Omental fat pad (tissue), 4 donors: ENCODE measurements around the gene FAM221A. TPM values are rescaled to one million over a fixed set of nuclear protein-coding genes. Genes with fewer than 3 reads are reported as not detected.
"Not testable (repeated sequence)": the region's sequence is repeated elsewhere in the genome, so short reads cannot be mapped to it uniquely, and the experiment has no call there.

Experiments used
- ATAC-seq: fragments of 150-250 bp; one replicate; pipeline ENCODE4 v1.9.1; 2016; ENCODE audit warnings: mild to moderate bottlenecking, moderate library complexity; ENCODE audit not compliant: low FRiP score
- DNase-seq: peaks from one replicate; pipeline ENCODE4 v3.0.0-alpha.2; 2019; ENCODE audit warnings: low spot score
- total RNA-seq, 4 donors: library from RNA; depleted of rRNA; stranded (reverse); fragments of >200 nt; gene quantifications; one replicate each; pipeline ENCODE4 v1.1.0, GENCODE V29; 2016
- TF ChIP-seq, protein P1 (sequence below), 3 donors: fragments of 450-650 bp; IDR thresholded peaks; one replicate each; pipeline ENCODE4 v1.5.1; 2016 to 2017; ENCODE audit warnings: antibody characterized with exemption in 3 of 3, mild to moderate bottlenecking in 3 of 3, moderate library complexity in 2 of 3

Gene FAM221A
- total RNA-seq, 4 donors from 2014 or later = 8.5 to 18.3 (median 13.8) TPM

DNA sequence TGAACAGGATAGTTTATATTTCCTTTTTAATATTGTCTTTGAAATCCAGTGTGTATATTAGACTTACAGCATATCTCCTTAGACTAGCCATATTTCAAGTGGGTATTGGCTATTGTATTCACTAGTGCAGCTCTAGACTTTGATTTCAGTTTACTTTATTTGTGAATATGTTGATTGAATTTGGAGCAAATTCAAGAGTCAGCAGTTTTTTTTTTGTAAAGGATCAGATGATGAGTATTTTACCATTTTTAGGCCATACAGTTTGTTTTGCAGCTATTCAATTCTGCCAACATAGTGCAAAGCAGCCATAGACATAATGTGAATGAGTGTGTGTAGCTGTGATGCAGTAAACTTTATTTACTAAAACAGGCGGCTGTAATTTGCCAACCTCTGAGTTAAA, 34.6 kb downstream of the FAM221A start:
- ATAC-seq = no peak
- TF ChIP-seq, protein P1, sequence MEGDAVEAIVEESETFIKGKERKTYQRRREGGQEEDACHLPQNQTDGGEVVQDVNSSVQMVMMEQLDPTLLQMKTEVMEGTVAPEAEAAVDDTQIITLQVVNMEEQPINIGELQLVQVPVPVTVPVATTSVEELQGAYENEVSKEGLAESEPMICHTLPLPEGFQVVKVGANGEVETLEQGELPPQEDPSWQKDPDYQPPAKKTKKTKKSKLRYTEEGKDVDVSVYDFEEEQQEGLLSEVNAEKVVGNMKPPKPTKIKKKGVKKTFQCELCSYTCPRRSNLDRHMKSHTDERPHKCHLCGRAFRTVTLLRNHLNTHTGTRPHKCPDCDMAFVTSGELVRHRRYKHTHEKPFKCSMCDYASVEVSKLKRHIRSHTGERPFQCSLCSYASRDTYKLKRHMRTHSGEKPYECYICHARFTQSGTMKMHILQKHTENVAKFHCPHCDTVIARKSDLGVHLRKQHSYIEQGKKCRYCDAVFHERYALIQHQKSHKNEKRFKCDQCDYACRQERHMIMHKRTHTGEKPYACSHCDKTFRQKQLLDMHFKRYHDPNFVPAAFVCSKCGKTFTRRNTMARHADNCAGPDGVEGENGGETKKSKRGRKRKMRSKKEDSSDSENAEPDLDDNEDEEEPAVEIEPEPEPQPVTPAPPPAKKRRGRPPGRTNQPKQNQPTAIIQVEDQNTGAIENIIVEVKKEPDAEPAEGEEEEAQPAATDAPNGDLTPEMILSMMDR (IDR thresholded peaks at IDR 0.05) = no peak
- no peak for DNase-seq

DNA sequence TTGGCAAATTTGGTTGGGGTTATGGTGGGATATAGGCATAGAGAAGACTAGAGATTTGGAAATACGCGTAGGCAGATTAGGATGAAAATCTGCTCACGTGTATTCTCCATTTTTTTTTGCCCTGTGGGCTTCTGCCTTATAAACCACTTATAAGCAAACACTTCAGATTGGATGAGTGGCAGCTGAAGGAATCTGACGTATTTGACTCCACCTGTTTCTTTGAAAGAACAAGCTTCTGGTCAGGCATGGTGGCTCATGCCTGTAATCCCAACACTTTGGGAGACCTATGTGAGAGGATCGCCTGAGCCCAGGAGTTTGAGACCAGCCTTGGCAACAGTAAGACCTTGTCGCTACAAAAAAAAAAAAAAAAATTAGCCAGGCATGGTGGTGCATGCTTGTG, 35.1 kb downstream of the FAM221A start:
- TF ChIP-seq, protein P1 (IDR thresholded peaks at IDR 0.05) = no peak
- ATAC-seq (no peak), DNase-seq (no peak)

DNA sequence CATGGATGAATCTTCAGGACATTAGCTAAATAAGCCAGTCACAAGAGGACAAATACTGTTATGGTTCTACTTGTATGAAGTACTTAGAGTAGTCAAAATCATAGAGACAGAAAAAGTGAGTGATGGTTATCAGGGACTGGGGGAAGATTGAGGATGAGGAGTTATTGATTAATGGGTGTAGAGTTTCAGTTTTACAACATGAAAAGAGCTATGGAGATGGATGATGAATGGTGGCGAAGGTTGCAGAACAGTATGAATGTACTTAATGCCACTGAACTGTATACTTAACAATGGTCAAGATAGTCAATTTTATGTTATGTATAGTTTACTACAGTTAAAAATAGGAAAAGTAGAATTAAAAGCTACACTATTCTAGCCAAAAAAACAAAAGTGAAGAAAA, 37.8 kb downstream of the FAM221A start:
- TF ChIP-seq, protein P1 (IDR thresholded peaks at IDR 0.05) = no peak
- ATAC-seq (no peak), DNase-seq (no peak)

DNA sequence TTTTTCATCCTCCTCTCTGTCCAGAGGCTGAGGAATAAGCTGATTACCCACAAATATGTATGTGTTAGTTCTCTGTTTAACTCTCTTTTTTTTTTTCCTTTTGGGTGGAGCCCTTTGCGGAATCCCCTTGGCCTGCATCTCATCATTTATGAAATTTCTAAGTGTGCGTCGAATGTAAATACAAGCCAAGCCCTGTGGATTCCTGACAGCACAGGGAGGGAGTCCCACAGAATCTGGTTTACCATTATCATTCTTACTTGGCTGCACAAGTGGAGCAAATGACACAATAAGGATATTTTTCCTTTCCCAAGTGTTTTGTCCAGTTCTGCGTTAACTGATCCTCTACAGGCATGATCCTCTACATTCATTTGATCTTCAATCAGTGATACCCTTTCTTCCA, 41.5 kb downstream of the FAM221A start:
- TF ChIP-seq, protein P1 (IDR thresholded peaks at IDR 0.05) = no peak

DNA sequence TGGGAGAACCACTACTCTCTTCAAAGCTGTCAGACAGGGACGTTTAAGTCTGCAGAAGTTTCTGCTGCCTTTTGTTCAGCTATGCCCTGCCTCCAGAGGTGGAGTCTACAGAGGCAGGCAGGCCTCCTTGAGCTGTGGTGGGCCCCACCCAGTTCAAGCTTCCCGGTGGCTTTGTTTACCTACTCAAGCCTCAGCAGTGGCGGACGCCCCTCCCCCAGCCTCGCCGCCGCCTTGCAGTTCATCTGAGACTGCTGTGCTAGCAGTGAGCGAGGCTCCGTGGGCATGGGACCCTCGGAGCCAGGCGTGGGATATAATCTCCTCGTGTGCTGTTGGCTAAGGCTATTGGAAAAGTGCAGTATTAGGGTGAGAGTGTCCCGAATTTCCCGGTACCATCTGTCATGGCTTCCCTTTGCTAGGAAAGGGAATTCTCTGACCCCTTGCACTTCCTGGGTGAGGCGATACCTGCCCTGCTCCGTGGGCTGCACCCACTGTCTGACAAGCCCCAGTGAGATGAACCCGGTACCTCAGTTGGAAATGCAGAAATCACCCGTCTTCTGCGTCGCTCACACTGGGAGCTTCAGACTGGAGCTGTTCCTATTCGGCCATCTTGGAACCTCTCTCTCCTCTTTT, 42.7 kb downstream of the FAM221A start:
- ATAC-seq, DNase-seq: not testable (repeated sequence)

More for the DNA sequence above, 41.5 kb downstream of the FAM221A start:
- DNase-seq (no peak), ATAC-seq (no peak)

DNA sequence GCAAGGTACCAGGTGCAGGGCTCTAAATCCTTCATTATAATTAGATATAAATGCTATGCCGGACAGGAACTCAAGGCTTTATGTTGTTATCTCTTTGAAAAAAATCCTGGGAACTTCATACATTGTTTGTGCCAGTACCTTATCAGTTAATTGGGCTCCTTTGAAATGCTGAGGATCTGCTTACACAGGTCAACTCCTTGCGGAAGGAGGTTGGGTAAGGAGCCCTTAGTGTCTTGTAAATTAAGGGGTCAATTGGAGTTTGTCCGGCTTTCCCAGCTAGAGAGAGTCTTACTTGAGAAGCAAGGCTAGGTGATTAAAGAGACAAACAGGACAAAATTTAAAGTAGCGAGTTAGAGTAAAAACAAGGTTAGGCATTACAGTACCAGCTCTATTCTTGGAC, 44.1 kb downstream of the FAM221A start:
- ATAC-seq, DNase-seq: not testable (repeated sequence)

DNA sequence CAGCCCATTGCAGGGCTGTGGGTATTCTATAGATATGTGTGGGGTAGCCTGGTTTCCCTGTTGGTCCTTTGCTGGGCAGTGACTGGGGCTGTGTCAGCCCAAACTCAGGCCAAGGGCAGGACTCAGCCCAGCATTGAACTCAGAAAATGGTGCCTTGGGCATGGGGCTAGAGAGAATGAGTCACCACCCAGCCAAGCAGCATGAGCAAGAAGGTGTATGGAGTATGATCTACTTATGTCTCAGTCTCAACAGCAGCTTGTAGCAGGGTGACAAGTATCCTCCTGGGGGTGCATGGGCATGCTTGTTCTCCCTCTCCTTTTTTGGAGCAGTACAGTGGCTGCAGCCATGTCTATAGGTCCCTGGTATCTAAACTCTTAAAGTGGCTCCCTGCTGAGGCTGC, 62.1 kb downstream of the FAM221A start:
- no peak for ATAC-seq

DNA sequence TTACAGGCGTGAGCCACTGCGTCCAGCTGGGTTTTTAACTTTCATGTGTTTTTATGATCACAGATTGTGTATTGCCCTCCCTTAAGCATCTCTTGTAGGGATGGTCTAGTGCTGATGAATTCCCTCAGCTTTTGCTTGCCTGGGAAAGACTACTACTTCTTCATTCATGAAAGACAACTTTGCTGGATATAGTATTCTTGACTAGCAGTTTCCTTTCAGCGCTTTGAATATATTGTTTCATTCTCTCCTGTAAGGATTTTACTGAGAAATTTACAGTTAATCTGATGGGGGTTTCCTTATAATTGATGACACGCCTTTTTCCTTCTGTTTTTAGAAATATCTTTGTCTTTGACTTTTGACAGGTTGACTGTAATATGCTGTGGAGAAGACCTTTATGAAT, 63.2 kb downstream of the FAM221A start:
- no peak for DNase-seq
- ATAC-seq = no peak
- TF ChIP-seq, protein P1 (IDR thresholded peaks at IDR 0.05) = no peak

More for the DNA sequence above, 62.1 kb downstream of the FAM221A start:
- TF ChIP-seq, protein P1 (IDR thresholded peaks at IDR 0.05) = no peak
- no peak for DNase-seq
